NCI-H1092 (cell line): ENCODE data around the gene CLDN10.

Source experiments
- DNase-seq: peaks from one replicate; lab custom pipeline; 2025; lab: John Stamatoyannopoulos, UW

Gene CLDN10

DNA sequence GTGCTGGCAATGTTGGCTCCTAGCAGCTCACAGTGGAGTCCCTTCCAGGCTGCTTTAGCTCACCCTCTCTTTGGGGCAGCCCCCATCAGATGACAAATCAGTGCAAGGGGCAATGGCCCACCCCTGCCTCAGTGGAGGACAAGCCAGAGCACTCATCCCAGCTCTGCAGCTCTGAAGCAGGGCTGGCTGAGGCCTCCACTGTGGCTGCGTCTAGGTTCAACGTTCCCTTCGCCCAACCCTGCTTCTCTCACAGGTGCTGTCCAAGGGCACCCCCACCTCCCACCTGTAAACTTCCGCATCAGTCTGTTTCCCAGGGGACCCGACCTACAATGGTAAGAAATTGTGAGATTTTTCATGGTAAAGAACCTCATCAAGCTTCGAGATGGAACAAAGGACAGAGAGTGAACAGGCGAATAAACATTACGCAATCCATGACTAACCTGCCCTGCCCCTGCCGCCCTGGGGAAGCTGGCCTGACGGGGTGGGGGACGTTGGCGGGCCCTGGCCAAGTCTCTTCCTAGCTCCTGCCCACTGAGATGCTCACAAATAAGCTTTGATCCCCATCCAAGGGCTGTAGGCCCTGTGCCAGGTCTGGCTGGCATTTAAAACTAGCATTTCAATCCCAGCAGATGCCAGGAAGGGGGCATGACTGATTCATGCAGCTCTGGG is 51.5 kb downstream of the CLDN10 start:
- peak; percentile 11 for DNase-seq

DNA sequence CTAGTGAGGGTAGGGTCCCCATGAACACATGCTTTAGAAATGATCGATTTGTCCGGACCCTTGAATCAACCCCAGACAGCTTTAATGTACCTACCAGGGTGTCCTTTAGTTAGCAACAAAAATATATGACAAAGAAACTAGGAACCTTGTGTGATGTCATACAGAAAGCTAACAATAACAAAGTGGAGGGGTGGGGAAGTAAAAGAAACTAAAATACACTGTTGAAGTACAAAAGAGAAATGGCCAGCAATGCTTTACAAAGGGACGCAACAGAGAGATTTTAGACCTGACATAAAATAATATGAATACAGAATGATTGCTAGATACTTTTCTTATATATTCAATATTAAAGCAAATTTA is 52.0 kb downstream of the CLDN10 start:
- no peak for DNase-seq

DNA sequence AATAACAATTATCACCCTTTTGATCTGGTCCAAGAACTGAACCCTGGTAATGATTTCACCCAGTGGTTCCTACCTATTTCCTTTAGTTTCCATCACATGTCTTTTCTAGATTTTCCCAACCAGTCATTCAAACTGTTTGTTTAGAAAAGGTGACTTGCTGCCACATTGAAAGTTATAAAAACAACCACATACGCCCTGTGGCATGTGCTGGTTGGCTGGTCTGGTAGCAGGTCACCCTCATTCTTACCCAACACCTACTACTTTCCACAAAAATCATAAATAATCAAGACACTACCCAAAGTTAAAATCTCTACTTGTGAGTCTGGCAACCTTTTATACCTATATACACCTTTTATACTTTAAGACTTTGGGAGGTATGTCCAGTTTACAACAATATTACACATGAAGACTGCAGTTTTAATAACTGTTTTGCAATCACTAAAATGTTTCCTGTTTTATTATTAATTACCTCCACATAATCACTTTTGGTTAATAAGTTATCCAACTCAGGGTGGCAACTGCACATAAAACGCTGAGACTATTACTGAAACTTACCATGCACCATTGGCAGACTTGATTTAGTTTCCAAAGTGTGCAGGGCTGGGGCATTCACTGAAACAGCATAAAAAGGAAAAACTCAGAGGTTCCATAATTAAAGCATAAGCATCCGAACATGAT is 53.1 kb downstream of the CLDN10 start:
- DNase-seq: no peak

DNA sequence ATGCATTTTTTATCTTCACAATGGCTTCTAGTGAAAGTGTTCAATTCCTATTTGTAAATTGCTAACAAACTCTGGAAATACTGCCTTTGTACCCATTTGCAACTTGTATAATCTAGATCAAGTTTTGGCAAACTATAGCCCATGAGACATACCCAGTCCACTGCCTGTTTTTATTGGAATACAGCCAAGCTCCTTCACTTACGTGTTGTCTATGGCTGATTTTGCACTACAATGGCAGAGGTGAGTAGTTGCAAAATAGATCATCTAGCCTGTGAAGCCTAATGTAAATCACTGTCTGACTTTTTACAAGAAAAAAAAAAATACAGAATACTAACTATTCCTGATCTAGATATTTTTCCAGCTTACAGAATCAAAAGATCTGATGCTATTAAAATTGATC is 54.8 kb downstream of the CLDN10 start:
- no peak for DNase-seq

DNA sequence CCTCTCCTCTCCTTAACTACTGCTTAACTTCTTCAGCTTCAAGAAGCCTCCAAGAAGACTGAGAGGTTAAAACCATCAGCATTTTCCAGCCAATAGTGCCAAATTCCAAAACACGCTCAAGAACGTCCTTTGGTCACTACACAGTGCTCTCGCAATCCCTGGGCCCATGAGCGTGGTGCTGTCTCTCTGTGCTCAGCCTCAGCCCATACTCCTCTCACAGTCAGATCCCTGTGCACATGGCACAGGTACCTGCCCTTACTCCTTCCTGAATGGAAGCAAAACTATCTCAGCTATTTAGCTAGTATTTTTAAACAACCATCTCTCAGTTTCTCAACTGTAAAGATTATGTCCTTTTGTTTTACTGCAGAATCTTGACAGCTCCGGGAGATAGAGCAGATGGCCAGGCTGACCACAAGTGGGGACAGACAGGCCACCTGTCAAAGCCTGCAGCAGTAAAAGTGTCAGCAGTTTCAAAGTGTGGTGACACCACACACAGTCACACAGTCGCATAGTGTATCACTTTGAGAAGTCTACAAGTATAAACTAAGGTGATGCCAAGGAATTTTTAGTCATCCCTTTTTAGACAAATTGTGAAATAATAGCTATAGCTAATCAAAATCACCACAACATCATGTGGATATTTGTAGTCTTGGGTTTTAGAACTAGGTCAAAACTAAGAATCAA is 56.3 kb downstream of the CLDN10 start:
- no peak for DNase-seq

DNA sequence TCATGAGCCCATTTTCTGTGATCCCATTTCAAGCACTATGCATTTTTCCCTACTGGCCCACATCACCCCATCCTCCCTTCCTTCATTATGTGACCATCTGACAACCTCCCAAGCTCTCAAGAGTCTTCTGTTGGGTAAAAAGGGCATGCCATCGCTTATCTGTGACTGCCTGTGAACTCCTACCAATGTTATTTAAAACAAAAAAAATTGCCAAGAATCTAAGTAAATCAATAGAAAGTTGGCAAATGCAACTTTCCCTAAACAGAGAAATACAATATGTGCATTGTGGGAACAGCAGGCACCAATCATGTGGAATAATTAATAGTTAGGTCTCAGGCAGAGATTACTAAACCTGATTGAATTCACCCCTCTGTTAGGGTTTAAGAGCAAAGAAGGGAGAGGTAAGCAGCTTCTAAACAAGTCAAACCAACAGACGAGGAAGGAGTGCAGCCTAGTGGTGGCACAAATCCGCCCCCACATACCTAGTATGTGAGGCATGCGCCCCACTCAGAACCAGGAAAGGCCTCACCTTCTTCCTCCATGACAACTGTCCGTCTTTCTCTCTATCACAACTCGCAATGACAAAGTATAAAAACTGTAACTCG is 62.2 kb downstream of the CLDN10 start:
- no peak for DNase-seq

DNA sequence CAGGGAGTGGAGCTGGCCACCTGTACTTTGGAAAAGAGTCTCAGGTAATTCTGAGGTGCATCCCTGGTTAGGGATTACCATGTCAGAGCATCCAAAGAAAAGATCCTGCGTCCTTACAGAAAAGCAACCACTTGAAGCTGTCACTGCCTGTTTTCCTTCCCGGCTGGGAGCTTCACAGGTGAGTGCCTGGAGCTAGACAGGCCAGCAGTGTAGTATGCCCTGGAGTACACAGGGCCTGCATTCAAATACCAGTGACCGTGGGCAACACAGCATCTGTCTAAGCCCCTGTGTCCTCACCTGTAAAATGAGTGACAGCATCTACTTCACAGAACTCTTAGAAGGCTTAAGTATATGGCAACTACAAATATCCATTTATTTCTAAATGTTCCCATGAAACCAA is 63.0 kb downstream of the CLDN10 start:
- DNase-seq: no peak

DNA sequence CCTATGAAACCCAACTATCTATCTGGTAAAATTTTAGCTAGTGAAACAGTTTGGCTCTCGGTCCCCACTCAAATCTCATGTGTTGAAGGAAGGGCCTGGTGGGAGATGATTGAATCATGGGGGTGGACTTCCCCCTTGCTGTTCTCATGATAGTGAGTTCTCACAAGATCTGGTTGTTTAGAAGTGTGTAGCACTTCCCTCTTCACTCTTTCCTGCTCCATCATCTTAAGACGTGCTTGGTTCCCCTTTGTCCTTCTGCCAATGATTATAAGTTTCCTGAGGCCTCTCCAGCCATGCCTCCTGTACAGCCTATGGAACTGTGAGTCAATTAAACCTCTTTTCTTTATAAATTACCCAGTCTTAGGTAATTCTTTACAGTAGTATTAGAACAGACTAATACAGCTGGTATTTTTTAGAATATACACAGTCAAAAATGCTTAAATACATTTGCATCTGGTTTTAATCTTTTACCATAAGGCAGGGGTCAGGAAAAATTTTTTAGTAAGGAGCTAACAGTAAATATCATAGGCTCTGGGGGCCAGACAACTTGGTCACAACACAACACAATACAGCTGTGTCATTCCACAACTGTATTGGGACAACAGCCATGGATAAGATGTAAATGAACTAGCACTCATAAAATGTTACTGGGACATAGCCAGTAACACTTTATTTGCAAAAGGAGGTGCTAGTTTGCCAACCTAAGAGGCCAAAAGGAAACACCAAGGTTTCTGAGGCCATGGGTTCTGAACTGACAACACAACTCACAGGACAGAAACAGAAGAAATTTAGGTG is 67.7 kb downstream of the CLDN10 start:
- no peak for DNase-seq

DNA sequence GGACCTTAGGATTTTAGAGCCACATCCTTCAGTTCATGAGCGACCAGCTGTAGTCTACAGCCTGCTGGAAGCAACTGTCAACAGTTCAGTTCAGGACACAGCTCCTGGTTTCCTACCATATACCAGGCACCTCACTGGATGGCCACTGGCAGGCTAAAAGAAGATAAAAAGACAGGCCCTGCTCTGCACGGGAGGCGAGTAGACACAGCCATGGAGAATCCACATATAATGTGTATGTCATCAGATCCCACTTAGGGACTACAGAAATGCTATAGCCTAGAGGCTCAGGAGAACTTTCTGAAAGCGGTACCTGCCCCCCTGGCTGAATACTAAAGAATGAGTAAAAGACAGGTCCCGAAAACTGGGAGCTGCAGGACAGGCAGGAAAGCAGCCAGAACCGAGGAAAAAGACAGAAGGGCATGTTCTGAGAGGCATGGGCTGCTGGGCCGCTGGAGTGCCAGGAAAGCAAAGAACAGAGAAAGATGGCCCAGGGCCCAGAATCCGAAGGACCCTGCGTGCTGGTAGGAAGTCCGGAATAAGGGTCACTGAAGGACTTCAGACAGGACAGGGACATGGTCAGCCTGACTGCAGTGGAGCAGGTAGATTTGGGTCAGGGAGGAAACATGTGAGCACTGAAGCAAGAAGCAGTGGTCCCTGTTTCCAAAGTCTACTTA is 68.4 kb downstream of the CLDN10 start:
- no peak for DNase-seq

DNA sequence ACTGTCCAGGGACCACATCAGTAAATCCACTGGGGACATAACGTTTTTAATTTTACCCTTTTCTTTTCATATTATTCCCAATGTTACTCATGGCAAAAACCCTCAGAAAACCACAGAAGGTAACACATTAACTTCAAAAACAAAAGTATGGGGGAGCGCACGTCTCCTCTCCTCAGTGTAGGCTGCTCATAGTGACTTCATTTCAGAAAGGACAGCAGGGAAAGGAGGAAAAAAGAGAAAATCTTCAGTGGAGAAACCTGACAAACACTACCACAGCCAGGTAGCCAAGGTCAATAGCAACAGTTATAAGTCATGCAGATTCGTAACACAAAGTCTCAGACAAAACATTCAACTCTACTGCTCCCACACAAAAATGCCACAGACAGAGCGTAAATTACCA is 70.6 kb downstream of the CLDN10 start:
- no peak for DNase-seq

DNA sequence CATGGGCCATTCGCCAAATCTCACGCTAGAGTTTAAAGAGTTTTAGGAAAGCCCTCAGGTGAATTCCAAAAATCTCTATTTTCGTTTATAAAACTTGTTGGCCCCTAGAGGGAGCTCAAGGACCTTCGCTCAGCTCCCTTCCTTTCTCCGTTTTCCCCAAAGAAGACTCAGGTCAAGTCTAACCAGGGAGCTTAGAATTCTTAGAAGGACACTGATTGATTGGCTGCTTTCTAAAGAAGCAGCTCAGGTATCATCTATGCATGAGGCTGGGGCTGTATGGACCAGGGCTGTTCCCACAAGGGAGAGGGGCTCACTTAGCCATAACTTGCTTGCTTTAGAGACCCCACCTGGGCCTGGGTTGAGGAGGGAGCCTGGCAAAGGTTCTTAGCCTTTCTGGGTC is 71.5 kb downstream of the CLDN10 start:
- peak; percentile 1 for DNase-seq

DNA sequence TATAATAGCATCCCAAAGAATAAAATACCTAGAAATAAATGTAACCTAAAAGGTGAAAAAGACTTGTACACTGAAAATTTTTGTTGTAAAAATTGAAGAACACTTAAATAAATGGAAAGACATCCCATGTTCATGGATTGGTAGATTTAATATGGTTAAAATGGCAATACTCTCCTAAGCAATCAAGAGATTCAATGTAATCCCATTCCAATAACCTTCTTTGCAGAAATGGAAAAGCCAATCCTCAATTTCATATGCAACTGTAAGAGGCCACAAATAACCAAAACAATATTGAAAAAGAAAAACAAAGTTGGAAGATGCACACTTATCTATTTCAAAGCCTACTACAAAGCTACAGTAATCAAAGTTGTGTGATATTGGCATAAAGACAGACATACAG is 74.2 kb downstream of the CLDN10 start:
- DNase-seq: no peak

DNA sequence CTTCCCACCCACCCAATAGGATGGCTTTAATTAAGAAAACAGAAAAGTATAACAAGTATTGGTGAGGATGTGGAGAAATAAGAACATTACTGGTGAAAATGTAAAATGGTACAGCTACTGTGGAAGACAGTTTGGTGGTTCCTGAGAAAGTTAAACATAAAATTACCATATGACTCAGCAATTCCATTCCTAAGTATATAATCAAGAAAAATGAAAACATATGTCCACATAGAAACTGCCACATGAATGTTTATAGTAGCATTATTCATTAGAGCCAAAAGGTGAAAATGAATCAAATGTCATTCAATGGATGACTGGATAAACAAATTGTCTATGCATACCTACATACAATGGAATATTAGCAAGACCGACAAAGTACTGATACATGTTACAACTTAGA is 75.1 kb downstream of the CLDN10 start:
- DNase-seq: no peak

DNA sequence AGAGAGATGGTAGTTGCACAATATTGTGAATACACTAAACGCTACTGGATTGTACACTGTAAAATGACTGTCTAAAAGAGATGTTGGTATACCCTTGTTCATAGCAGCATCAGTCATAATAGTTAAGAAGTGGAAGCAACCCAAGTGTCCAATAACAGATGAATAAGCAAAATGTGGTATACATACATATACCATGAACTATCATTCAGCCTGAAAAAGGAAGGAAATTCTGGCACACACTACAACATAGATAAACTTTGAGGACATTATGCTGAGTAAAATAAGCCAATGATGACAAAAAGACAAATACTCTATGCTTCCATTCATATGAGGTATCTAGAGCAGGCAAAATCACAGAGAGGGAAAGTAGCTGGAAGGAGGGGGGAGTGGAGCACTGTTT is 76.0 kb downstream of the CLDN10 start:
- DNase-seq: no peak

DNA sequence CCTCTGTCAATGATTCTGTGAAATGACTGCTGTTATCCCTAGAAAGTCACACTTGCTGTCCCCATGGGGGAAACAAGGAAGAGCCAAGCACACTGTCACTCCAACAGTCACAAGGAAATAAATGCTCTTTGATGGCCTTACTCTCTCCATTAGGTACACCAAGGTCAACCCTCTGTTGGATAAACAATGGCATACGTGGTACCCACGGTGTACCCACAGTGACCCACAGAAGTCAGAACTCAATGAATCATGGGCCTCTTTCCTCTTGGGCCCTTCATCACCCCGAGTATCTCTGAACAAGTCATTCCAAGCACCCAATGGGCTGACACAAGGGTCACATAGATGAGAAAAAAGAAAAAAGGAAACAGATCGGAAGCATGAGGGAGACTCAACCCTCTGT is 76.6 kb downstream of the CLDN10 start:
- no peak for DNase-seq
